GM12864 (cell line): ENCODE results near the gene TBC1D26.
"Not testable (repeated sequence)": the region's sequence is repeated elsewhere in the genome, so short reads cannot be mapped to it uniquely, and the experiment has no call there.

ENCODE experiments used
- DNase-seq: peaks from one replicate; pipeline ENCODE4 v3.0.0-alpha.2; 2011; ENCODE audit warnings: low read depth
- H3K4me3 ChIP-seq: 2 replicates; pipeline ENCODE4 v1.5.1; 2011; ENCODE audit warnings: mild to moderate bottlenecking, low read depth, low read length, control low read depth

TBC1D26 gene

DNA sequence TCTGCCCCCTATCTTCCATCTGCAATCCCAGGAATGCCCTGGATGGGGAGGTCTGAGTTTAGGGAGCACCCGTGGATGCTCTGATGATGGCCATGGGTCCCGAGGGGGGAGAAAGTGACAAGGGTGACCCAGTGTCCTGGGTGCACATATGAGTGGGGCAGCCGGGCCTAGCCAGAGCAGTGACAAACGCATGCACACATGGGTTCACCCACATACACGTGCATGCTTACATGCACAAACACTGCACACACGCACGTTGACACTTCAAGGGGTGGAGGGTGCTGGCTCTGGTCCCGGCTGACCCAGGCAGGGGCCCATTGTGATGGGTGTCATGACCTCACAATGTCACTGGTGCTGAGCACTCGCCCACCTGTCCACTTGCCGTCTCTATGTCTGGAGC, at the start of gene TBC1D26:
Gene TBC1D26 (plus strand): TSS at position 384 of the 400 bp plus-strand sequence. CDS start 3,066 bp downstream, outside the sequence.
- not testable (repeated sequence) for H3K4me3 ChIP-seq, DNase-seq

DNA sequence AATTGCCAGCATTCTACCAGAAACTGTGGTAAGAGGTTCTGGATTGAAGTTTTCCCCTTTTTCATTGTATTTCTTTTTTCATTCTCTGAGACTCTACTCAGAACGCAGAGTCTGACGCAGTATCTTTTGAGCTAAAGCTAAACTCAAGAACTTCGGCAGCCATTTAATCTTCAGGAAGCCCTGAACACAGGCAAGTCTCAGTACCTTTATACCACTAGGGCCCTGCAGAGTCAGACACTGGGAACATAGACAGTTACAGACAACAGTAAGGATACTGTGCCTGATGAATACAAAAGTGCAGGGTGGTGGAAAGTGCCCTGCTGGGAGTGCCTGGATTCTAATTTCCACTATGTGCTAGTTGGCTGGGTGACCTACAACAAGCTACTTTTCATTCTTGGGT, 48.9 kb upstream of the TBC1D26 start:
- DNase-seq = not testable (repeated sequence)
- H3K4me3 ChIP-seq = peak overlapping the region; percentile 58; the same call in 1 of the 2 replicates

DNA sequence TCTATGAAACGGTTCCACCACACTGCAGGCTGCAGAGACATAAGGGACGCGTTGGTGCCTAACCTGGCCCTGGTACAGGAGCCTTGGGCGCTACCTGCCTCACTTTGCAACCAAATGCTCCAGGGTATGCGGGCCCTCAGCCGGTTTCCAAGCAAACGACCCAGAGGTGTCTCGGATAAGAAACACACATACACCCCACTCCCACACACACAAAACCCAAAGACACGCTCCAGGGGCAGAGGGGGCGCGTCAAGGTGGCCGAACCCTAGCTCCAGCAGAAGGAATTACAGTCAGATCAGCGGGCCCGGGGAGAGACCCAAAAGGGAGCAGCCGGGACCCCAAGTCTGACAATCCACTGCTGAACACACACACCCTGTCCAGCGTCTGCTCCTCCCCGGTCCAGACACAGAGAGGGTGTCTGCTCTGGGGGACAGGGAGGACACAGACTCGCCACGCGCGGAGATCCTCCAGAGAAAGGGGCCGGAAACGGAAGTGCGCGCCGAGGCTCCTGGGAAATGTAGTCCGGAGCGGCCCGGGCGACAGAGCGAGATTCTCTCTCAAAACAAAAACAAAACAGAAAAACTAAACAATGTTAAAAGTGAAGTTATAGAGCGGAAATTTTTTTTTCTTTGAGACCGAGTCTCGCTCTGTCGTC, 48.1 kb upstream of the TBC1D26 start, which contains the start of gene TRIM16:
Gene TRIM16 (minus strand): TSS at position 488 of the 655 bp plus-strand sequence. CDS start 32,702 bp downstream, outside the sequence.
- H3K4me3 ChIP-seq = peak within 1 kb of the TSS; percentile 58
- DNase-seq = not testable (repeated sequence)

DNA sequence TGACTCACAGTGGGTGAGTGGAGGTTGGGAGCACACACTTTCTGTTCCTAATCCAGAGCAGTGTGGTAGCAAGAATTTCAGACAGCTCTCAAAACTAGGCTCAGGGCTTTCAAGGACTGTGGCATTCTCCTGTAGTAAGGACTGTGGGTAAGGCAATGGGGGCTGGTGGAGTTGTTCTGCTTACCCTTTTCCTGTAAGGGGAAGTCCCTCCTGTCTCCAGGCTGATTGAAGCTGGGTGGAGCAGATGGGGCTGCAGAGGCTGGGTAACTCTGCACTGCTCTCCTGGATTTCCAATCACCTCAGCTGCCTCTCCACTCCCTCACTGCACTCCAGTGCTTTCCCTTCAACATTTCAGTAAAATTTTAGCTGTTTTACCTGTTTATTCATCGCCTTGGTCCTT, 44.6 kb upstream of the TBC1D26 start:
- H3K4me3 ChIP-seq, DNase-seq: not testable (repeated sequence)

DNA sequence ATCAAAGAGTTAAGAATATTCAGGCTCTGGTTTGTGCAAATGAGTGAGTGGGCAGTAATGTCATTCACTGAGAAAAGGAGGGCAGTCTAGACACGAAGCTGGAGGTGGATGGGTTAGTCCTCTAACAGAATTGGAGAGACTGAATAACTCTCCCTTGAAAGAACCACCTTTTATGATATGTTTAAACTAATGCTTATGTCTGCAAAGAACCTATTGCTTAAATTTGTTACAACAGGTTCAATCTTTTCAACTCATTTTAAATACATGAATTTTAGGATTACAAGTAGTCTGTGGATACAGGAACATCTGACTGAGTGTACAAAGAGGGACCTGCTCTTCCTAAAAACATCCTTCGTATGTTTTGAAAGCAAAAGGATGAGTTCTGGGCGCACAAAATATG, 33.1 kb upstream of the TBC1D26 start:
- peak overlapping the region; percentile 56 for H3K4me3 ChIP-seq
- DNase-seq = not testable (repeated sequence)

DNA sequence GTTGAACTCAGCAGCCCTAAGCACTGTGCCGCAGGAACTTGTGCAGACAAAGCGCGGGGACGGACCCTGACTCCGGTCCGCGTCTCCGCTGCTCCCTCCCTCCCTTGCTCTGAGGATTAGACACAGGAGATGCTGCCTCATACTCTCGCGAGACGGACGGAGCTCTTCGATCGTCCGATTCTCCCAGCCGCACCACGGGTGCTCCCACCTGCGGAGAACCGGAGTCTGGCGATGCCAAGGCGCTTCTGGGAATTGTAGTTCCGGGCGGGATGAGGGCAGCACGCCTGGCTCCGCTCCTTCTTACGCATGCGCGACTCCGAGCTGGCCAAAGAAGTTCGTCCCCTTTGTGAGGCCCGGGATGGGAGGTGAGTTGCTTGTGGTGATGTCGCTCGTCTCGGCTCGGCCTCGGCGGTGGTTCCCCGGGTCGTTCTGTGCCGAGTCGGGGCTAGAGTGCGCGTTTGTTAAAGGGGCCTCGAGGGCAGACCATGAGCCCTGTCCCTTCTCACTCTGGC, 32.6 kb upstream of the TBC1D26 start, which contains the start of gene ZNF286A:
Gene ZNF286A (plus strand): TSS at position 340 of the 512 bp plus-strand sequence. CDS start 578 bp downstream, outside the sequence.
- peak within 1 kb of the TSS; percentile 56 for H3K4me3 ChIP-seq
- peak; percentile 97 for DNase-seq

DNA sequence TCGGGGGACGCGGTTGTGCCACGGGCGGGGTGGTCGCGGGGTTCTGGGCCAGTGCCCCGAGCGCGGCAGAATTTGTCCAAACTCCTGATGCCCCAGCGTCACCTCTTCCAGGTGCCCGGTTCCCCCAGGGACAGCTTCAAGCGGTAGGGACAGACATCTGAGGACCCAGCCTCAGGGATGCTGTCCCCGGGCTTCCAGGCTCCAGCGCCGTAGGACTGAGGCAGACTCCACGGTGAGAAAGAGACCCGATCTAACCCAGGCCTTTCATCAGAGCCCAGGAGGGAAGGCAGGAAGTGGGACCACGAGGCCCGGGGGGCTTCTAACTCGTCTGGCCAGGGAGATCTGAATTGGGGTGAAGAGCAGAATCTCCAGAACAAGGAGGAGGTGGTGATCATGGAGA, 32.1 kb upstream of the TBC1D26 start:
- peak overlapping the region; percentile 56 for H3K4me3 ChIP-seq
- not testable (repeated sequence) for DNase-seq

- not testable (repeated sequence) for H3K4me3 ChIP-seq, DNase-seq
These were observed 27.8 kb upstream of the TBC1D26 start for GRCh38 chr17:15704239-15704638.

GRCh38 chr17:15704813-15705212, 27.3 kb upstream of the TBC1D26 start:
- not testable (repeated sequence) for DNase-seq, H3K4me3 ChIP-seq

- DNase-seq, H3K4me3 ChIP-seq: not testable (repeated sequence)
These were observed 23.2 kb upstream of the TBC1D26 start for GRCh38 chr17:15708879-15709278.

DNA sequence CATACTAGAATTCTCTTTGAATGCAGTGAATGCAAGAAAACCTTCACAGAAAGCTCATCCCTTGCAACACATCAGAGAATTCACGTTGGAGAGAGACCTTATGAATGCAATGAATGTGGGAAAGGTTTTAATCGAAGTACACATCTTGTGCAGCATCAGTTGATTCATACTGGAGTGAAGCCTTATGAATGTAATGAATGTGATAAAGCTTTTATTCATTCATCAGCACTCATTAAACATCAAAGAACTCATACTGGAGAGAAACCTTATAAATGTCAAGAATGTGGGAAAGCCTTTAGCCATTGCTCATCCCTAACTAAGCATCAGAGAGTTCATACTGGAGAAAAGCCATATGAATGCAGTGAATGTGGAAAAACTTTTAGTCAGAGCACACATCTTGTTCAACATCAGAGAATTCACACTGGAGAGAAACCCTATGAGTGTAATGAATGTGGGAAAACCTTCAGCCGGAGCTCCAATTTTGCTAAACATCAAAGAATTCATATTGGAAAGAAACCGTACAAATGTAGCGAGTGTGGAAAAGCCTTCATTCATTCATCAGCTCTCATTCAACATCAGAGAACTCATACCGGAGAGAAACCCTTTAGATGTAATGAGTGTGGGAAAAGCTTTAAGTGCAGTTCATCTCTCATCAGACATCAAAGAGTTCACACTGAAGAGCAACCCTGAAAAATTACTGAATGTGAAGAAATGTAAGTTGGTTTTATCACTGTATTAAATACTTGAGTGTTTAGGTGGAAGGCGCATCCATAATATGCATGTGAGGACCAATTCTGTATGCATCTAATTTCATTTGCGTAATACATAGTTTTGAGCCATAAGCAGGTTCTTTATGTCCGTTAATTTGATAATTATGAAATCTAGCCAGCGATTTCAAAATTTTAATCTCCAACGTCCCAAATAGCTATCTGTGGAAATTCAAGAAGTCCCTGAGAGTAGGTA, 15.2 kb upstream of the TBC1D26 start:
- DNase-seq, H3K4me3 ChIP-seq: not testable (repeated sequence)

DNA sequence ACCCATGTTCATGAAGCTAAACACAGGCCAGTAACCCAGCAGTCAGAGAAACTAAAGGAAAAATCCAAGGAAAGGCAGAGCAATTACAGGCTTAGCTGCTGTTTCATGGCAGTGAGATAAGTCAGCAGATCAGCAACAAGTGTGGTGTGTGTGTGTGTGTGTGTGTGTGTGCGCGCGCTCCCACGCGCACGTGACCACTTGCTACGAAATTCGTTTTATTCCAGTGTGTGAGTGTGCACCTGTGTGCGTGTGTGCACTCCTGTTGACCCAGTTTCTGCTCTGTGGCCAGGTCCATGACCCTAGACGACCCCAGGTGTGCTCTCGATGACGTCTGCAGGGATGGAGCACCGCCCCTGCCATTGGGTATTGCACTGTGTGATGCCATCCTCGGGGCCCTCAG, 1.5 kb upstream of the TBC1D26 start:
- not testable (repeated sequence) for H3K4me3 ChIP-seq, DNase-seq

DNA sequence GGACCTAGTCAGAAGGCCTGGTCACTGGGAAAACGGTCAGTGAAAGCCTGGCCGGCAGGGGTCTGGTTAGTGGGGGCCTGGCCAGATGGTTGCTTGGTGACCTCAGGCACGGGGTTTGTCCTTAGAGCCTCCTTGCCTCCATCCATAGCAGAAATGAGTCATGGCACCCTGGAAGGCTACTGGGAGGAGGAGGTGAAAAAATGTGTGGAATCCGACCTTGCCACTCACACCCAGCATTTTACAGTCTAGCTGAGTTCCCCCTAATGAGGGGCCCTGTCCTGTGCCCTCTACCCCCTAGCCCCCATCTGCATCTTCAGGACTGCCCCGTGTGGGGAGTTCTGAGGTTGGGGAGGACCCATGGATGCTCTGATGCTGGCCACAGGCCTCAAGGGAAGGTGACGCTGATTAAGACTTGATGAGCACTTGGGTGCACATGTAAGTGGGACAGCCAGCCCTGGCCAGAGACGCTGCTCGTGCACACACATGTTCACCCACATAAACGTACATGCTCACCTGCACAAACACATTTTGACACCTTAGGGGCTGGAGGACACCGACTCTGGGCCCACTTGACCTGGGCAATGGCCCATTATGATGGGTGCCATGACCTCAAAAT, 1.2 kb downstream of the TBC1D26 start:
- DNase-seq = not testable (repeated sequence)

GRCh38 chr17:15736578-15736977, 4.5 kb downstream of the TBC1D26 start:
- not testable (repeated sequence) for DNase-seq, H3K4me3 ChIP-seq

More for the DNA sequence above, 1.2 kb downstream of the TBC1D26 start:
- H3K4me3 ChIP-seq = not testable (repeated sequence)
